ENCODE results near the gene RBM19. TPM values are rescaled to one million over a fixed set of nuclear protein-coding genes. Genes with fewer than 3 reads are reported as not detected.

RBM19 gene
- total and polyA plus RNA-seq, 2 of the 4 experiments (the other 2 are of a cell fraction), result 18.7 to 19.2 TPM

DNA sequence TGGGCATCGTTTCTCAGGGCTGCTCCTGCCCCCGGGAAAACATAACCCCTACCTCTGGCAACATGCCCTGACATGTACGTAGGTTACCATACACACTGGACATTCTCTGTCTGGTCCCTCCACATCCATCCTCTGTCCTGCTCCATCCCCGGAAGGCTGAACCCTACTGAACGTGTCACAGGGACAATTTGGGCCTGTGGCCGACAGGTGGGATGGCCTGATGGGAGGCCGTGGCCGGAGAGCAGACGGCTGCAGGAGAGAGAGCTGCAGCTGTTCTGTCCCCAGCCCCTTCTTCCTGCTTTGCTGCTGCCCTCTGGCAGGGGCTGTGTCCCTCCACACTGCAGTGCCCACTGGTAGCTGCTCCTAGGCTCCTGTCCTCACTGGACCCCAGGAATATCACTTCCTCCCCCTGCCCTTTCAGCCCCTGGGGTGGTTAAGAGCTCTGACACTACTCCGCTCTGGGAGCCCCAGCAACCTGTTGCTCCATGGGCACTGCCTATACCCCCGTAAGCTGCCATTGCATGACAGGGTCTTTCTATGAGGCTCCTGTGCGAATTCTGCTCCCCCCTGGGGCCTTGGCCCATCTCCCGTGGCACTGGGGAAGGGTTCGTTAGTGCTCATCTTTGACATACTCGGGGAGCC lies 125.6 kb downstream of the RBM19 start:
- no peak overlapping the region for H3K4ac ChIP-seq (ENCODE audit: low read depth, low read length)
- in situ Hi-C loops (cut with MboI; ENCODE audit: low sequenced_read_pairs), result no loop called here
- intact Hi-C loops (cut with micrococcal nuclease), result no loop called here
- H2AFZ ChIP-seq (replicated peaks; ENCODE audit: low read length, poor library complexity), result no peak overlapping the region
- 86% methylated on average over 8 of the region's 15 CpGs; no CpG with 5 or more reads in 1 of the 2 experiments for WGBS, 2 experiments (ENCODE audit: extremely low coverage in 2 of 2, insufficient read length in 1 of 2)
- no peak overlapping the region for H3K23ac ChIP-seq (ENCODE audit: low read depth, low read length)
- H3K9me3 ChIP-seq (ENCODE audit: control insufficient read depth, insufficient read depth, low read length), result no peaks in the 10 kb centered on the region
- H3K14ac ChIP-seq (replicated peaks; ENCODE audit: low read depth, low read length), result no peak overlapping the region
- no peak overlapping the region for H4K5ac ChIP-seq (ENCODE audit: low read depth, low read length)
- H3K18ac ChIP-seq (ENCODE audit: low read depth, low read length), result no peak overlapping the region
- ATAC-seq (ENCODE audit: low read depth) (no peak), DNase-seq (no peak)
- H2AK9ac ChIP-seq (replicated peaks; ENCODE audit: low read depth, low read length, poor library complexity), result no peak overlapping the region
- no peak overlapping the region; the same call in 1 of the 2 replicates for H2AK5ac ChIP-seq (ENCODE audit: low read depth, low read length)
- no peak overlapping the region for H2BK5ac ChIP-seq (ENCODE audit: low read depth, low read length, poor library complexity, severe bottlenecking)
- H4K8ac ChIP-seq (ENCODE audit: low read depth in 2 of 2, low read length in 2 of 2), result no peak overlapping the region
- no peaks in the 10 kb centered on the region for H3K79me1 ChIP-seq (ENCODE audit: low read depth in 1 of 2, low read length in 2 of 2)
- no peak overlapping the region for H2BK120ac ChIP-seq (ENCODE audit: low read depth, low read length)
- H3K56ac ChIP-seq (ENCODE audit: extremely low read depth, insufficient read depth, low read length), result no peak overlapping the region
- no peak overlapping the region for H3K4me2 ChIP-seq (ENCODE audit: low read depth, low read length)
- no peaks in the 10 kb centered on the region for H4K20me1 ChIP-seq (ENCODE audit: insufficient read depth, low read length)
- CTCF ChIA-PET, result no interaction called here
- H3K9ac ChIP-seq (ENCODE audit: low read depth, low read length), result no peak overlapping the region
- no peaks in the 10 kb centered on the region for H3K27me3 ChIP-seq (ENCODE audit: control insufficient read depth, insufficient read depth, low read length)
- no TSS peak for BruUV-seq (replicated peaks)
- no peak overlapping the region for H4K91ac ChIP-seq (ENCODE audit: insufficient read depth, low read depth, low read length)
- no peak overlapping the region; the same call in 1 of the 2 replicates for H2BK20ac ChIP-seq (ENCODE audit: low read depth, low read length)
- no peak overlapping the region for H2BK15ac ChIP-seq (ENCODE audit: low read depth, low read length)
- H3K4me3 ChIP-seq (ENCODE audit: insufficient read depth, low read depth, low read length), result no peak overlapping the region
- POLR2A ChIA-PET (ENCODE audit: unreplicated experiment), result no interaction called here
- H3K9me1 ChIP-seq (ENCODE audit: insufficient read depth, low read length), result no peaks in the 10 kb centered on the region
- dilution Hi-C loops (cut with HindIII; ENCODE audit: low sequenced_read_pairs, unreplicated experiment), result no loop called here
- H3K27ac ChIP-seq (ENCODE audit: insufficient read depth, low read length), result no peak overlapping the region
- H3K4me1 ChIP-seq (ENCODE audit: control insufficient read depth, insufficient read depth, low read length), result peaks cover 3% of the 10 kb centered on the region; the same call in 1 of the 2 replicates
- TF ChIP-seq POLR2A (IDR thresholded peaks at IDR 0.05; ENCODE audit: low read depth, low read length) (no peak), NFE2L2 (IDR thresholded peaks at IDR 0.05; ENCODE audit: low read depth, low read length) (no peak), RFX5 (IDR thresholded peaks at IDR 0.05; ENCODE audit: low read depth, low read length) (no peak), RAD21 (IDR thresholded peaks at IDR 0.05; ENCODE audit: low read length) (no peak), MAZ (IDR thresholded peaks at IDR 0.05; ENCODE audit: borderline replicate concordance, low read depth, low read length) (no peak), MXI1 (IDR thresholded peaks at IDR 0.05; ENCODE audit: borderline replicate concordance, low read depth, low read length) (no peak), CEBPB (IDR thresholded peaks at IDR 0.05; ENCODE audit: low read depth, low read length) (no peak), FOS (IDR thresholded peaks at IDR 0.05; ENCODE audit: low read depth, low read length) (no peak), CHD1 (IDR thresholded peaks at IDR 0.05; ENCODE audit: low read depth, low read length) (no peak), RCOR1 (IDR thresholded peaks at IDR 0.05; ENCODE audit: insufficient replicate concordance, low read length) (no peak), BHLHE40 (IDR thresholded peaks at IDR 0.05; ENCODE audit: low read depth, low read length) (no peak), SMC3 (IDR thresholded peaks at IDR 0.05; ENCODE audit: low read depth, low read length) (no peak), MAFK (IDR thresholded peaks at IDR 0.05; ENCODE audit: low read depth, low read length) (no peak)
- TF ChIP-seq, protein P1, sequence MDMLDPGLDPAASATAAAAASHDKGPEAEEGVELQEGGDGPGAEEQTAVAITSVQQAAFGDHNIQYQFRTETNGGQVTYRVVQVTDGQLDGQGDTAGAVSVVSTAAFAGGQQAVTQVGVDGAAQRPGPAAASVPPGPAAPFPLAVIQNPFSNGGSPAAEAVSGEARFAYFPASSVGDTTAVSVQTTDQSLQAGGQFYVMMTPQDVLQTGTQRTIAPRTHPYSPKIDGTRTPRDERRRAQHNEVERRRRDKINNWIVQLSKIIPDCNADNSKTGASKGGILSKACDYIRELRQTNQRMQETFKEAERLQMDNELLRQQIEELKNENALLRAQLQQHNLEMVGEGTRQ (IDR thresholded peaks at IDR 0.05; ENCODE audit: low read depth, low read length), result no peak
- TF ChIP-seq, protein P2, sequence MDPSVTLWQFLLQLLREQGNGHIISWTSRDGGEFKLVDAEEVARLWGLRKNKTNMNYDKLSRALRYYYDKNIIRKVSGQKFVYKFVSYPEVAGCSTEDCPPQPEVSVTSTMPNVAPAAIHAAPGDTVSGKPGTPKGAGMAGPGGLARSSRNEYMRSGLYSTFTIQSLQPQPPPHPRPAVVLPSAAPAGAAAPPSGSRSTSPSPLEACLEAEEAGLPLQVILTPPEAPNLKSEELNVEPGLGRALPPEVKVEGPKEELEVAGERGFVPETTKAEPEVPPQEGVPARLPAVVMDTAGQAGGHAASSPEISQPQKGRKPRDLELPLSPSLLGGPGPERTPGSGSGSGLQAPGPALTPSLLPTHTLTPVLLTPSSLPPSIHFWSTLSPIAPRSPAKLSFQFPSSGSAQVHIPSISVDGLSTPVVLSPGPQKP (IDR thresholded peaks at IDR 0.05; ENCODE audit: borderline replicate concordance, low read depth, low read length), result no peak
- TF ChIP-seq, protein P3, sequence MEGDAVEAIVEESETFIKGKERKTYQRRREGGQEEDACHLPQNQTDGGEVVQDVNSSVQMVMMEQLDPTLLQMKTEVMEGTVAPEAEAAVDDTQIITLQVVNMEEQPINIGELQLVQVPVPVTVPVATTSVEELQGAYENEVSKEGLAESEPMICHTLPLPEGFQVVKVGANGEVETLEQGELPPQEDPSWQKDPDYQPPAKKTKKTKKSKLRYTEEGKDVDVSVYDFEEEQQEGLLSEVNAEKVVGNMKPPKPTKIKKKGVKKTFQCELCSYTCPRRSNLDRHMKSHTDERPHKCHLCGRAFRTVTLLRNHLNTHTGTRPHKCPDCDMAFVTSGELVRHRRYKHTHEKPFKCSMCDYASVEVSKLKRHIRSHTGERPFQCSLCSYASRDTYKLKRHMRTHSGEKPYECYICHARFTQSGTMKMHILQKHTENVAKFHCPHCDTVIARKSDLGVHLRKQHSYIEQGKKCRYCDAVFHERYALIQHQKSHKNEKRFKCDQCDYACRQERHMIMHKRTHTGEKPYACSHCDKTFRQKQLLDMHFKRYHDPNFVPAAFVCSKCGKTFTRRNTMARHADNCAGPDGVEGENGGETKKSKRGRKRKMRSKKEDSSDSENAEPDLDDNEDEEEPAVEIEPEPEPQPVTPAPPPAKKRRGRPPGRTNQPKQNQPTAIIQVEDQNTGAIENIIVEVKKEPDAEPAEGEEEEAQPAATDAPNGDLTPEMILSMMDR (conservative IDR thresholded peaks at IDR 0.05; ENCODE audit: low read depth, low read length), result no peak
- peaks cover 6% of the 10 kb centered on the region for H3K36me3 ChIP-seq (ENCODE audit: control insufficient read depth, insufficient read depth, low read length)
